KMS-11 (cell line): ENCODE measurements around the gene CTBP1.

Experiments
- H2AFZ ChIP-seq: fragments of 200-600 bp; sonication (generic); 2 replicates; pipeline ENCODE4 v1.6.1; 2016; ENCODE audit warnings: antibody characterized with exemption, mixed run types, low read depth
- H3K27ac ChIP-seq: fragments of 200-600 bp; sonication (generic); 2 replicates; pipeline ENCODE4 v1.6.1; 2016; ENCODE audit warnings: mild to moderate bottlenecking, mixed run types
- H3K27me3 ChIP-seq: fragments of 200-600 bp; sonication (generic); 2 replicates; pipeline ENCODE4 v1.6.1; 2017; ENCODE audit warnings: mild to moderate bottlenecking, low read depth, mixed run types, moderate library complexity; ENCODE audit not compliant: insufficient read depth
- H3K36me3 ChIP-seq: fragments of 200-600 bp; sonication (generic); 2 replicates; pipeline ENCODE4 v1.6.1; 2017; ENCODE audit warnings: mild to moderate bottlenecking, mixed run types; ENCODE audit not compliant: insufficient read depth
- H3K4me1 ChIP-seq: fragments of 200-600 bp; sonication (generic); 2 replicates; pipeline ENCODE4 v1.6.1; 2016; ENCODE audit warnings: mild to moderate bottlenecking, low read depth, mixed run types; ENCODE audit not compliant: poor library complexity, severe bottlenecking
- H3K4me2 ChIP-seq: fragments of 200-600 bp; sonication (generic); 2 replicates; pipeline ENCODE4 v1.7.0; 2016; ENCODE audit warnings: mild to moderate bottlenecking, mixed run types
- H3K4me3 ChIP-seq: fragments of 200-600 bp; sonication (generic); IDR thresholded peaks from 2 replicates; pipeline ENCODE4 v1.6.1; 2017; ENCODE audit warnings: low read depth, low read length, mixed read lengths; ENCODE audit not compliant: insufficient read depth
- H3K79me2 ChIP-seq: fragments of 200-600 bp; sonication (generic); 2 replicates; pipeline ENCODE4 v1.6.1; 2016; ENCODE audit warnings: low read depth, mixed run types; ENCODE audit not compliant: insufficient read depth
- H3K9ac ChIP-seq: fragments of 200-600 bp; sonication (generic); 2 replicates; pipeline ENCODE4 v1.6.1; 2016; ENCODE audit warnings: mild to moderate bottlenecking, mixed run types
- H4K20me1 ChIP-seq: fragments of 200-600 bp; sonication (generic); 2 replicates; pipeline ENCODE4 v1.6.1; 2016; ENCODE audit warnings: mild to moderate bottlenecking, mixed run types; ENCODE audit not compliant: insufficient read depth
- CTCF ChIP-seq: fragments of 200-600 bp; sonication (generic); conservative IDR thresholded peaks from 2 replicates; pipeline ENCODE4 v1.6.1; 2017; ENCODE audit warnings: low read depth, mild to moderate bottlenecking, antibody characterized with exemption, low read length, moderate library complexity, mixed read lengths

Gene CTBP1

GRCh38 chr4:1212546-1213335 is 36.2 kb downstream of the CTBP1 start:
- Histone ChIP-seq H3K4me1 (no peaks in the 10 kb centered on the region), H3K27ac (no peak overlapping the region), H3K4me3 (no peak overlapping the region), H3K79me2 (no peaks in the 10 kb centered on the region), H3K36me3 (no peaks in the 10 kb centered on the region), H4K20me1 (no peaks in the 10 kb centered on the region), H2AFZ (no peak overlapping the region), H3K4me2 (no peak overlapping the region), H3K9ac (no peak overlapping the region), H3K27me3 (no peaks in the 10 kb centered on the region)
- no peak for TF ChIP-seq CTCF

DNA sequence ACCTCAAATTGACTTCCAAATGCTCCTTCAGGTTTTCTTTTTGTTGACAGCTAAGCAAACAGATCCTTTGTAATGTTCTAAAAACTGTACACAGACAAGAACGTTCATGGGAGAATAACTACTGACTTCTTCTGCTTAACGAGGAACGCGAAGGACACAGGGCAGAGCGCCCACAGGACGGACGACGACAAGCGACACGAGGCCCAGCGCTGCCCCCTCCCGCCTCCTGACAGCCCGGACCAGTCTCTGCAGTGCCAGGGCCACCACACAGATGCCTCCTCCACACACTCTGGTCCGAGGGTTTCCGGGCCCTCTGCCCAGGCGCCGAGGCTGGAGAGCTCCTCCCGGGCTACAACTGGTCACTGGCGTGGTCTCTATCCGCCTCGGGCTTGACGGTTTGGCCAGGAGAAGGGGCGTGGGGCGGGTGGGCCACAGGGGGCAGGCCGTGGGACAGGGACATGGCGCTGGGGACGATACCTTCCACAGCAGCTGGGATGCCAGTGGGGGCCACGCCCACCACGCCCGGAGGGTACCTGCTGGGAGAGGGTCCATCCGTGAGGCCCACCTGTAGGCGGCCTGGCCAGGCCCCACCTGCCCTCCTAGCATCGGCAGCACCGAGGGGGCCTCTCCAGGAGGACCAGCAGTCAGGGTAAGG is 36.9 kb downstream of the CTBP1 start:
- Histone ChIP-seq H3K36me3 (no peaks in the 10 kb centered on the region), H2AFZ (no peak overlapping the region), H3K27ac (no peak overlapping the region), H3K9ac (no peak overlapping the region), H3K27me3 (no peaks in the 10 kb centered on the region), H3K4me1 (no peaks in the 10 kb centered on the region), H3K4me2 (no peak overlapping the region), H3K79me2 (no peaks in the 10 kb centered on the region), H3K4me3 (no peak overlapping the region), H4K20me1 (no peaks in the 10 kb centered on the region)
- TF ChIP-seq CTCF, result no peak

GRCh38 chr4:1211371-1211770 is 37.6 kb downstream of the CTBP1 start:
- no peak overlapping the region for H2AFZ ChIP-seq
- H3K36me3 ChIP-seq, result no peaks in the 10 kb centered on the region
- no peak overlapping the region for H3K9ac ChIP-seq
- no peak overlapping the region for H3K4me2 ChIP-seq
- H3K27ac ChIP-seq, result no peak overlapping the region
- H3K79me2 ChIP-seq, result no peaks in the 10 kb centered on the region
- no peaks in the 10 kb centered on the region for H3K4me1 ChIP-seq
- no peaks in the 10 kb centered on the region for H4K20me1 ChIP-seq
- no peak for TF ChIP-seq CTCF
- no peak overlapping the region for H3K4me3 ChIP-seq
- no peaks in the 10 kb centered on the region for H3K27me3 ChIP-seq

GRCh38 chr4:1210971-1211370 is 38.0 kb downstream of the CTBP1 start:
- H3K4me3 ChIP-seq, result no peak overlapping the region
- no peak for TF ChIP-seq CTCF
- H4K20me1 ChIP-seq, result no peaks in the 10 kb centered on the region
- H3K79me2 ChIP-seq, result no peaks in the 10 kb centered on the region
- H3K4me1 ChIP-seq, result no peaks in the 10 kb centered on the region
- H3K27ac ChIP-seq, result no peak overlapping the region
- no peaks in the 10 kb centered on the region for H3K36me3 ChIP-seq
- H3K9ac ChIP-seq, result no peak overlapping the region
- no peaks in the 10 kb centered on the region for H3K27me3 ChIP-seq
- no peak overlapping the region for H3K4me2 ChIP-seq
- H2AFZ ChIP-seq, result no peak overlapping the region
